Brain pericyte (primary cell): ENCODE data around the gene KCTD4.

Experiments used
- DNase-seq: peaks from one replicate; pipeline ENCODE4 v3.0.0-alpha.2; 2012; ENCODE audit warnings: low read depth, low spot score

Gene KCTD4

DNA sequence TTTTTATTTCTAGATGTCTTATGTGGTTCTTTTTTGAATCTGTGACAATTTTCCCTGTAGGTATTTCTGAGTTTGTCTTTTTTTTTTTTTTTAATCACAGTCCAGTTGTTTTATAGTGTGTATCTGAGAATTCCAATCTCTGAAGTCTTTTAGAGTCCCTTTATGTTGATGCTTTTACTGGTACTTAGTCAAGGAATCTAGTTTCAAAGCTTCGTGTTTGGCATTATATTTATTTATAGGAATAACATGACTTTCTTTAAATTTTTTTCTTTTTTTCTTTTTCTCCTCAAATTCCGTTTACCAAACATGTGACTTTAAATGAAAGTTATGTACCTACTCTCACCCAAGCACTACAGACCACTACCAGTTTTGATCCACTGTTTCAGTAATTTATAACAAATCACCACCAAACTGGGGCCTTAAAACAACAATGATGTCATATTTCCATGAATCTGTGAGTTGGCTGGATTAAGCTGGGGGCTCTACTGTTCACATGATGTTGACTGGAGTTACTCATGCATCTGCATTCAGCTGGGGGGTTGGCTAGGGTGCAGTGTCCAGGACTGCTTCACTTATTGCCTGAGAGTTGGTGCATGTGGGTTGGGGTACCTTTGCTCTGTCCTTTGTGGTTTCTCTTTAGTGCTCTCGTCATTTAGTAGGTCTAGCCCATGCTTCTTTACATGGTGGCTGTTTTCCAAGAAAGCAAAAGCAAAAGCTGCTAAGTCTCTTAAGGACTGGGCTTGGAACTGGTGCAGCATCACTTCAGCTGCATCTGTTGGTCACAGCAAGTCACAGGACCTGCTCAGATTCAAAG is 22.3 kb downstream of the KCTD4 start:
- no peak for DNase-seq

- DNase-seq: no peak
These were observed 26.4 kb downstream of the KCTD4 start for GRCh38 chr13:45174478-45174877.

- DNase-seq: no peak
These were observed 32.3 kb downstream of the KCTD4 start for GRCh38 chr13:45168555-45168930.

GRCh38 chr13:45167611-45168554 is 33.0 kb downstream of the KCTD4 start:
- no peak for DNase-seq

- no peak for DNase-seq
These were observed 34.0 kb downstream of the KCTD4 start for GRCh38 chr13:45166858-45167257.

DNA sequence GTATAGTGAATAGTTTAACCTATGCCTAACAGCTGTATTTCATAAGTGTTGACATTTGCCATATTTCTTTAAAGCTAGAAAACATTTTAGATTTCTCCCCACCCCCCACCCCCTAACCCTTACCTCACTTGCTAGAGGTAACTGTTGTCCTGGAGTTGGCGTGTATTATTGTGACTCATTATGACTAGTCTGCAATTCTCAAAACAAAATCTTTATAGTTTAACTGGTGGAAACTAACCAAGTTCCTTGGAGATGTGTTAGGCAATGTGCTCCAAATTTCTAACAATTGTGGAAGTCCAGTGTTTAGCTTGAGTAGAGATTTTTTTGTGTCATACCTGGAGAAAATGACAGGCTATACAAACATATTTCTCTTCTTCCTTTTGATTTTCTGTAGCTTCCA is 38.0 kb downstream of the KCTD4 start:
- no peak for DNase-seq

DNA sequence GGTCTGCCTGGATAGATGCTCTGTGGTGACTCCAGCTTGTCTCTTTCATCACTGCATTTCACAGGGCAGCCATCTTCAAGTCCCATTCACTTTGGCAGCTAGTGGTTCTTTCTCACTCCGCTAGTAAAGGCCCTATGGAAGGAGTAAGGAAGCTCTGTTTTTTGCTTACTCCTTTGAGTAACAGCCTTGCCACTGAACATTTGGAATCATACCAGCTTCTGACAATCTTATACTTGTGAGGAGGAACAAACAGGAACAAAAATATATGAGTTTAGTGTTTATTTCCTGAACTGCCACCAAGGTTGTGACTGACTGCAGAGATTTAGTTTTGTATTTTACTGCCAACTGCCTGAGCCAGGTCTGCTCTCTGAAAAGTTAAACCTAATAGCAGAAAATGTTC is 38.7 kb downstream of the KCTD4 start:
- DNase-seq: no peak

DNA sequence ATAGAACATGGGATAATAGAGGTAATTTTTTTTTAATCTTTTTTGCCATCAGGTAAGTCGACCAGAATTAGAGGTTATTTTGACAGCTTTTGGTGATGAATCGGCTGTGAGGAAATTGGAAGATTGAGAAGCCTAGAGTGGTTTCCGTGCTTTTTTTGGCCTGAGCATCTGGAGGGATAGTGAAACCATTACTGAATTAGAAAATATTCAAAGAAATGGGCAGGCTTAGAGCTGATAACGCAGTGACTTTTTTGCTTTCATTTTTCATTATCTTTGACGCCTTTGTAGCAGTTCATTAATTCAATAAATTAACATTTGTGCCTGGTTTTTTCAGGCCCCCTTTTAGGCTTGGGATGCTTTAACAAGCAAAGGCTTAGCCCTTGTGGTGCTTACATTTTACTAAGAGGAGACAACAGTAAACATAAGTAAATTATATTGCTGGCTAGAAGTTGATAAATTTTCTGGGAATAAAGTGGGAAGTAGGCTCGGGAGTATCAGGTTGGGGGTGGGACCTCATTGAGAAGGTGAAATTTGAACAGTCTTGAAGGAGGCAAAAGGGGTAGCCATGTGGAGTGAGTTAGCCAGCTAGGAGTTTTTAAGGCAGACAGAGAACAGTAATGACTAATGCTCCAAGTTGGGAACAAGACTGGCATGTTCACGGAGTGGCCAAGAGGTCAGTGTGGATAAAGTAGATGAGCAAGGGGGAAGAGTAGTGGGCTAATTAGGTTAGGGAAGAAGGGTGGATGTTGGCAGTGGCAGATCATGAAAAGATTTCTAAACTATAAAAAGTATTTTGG is 44.1 kb downstream of the KCTD4 start:
- no peak for DNase-seq

DNA sequence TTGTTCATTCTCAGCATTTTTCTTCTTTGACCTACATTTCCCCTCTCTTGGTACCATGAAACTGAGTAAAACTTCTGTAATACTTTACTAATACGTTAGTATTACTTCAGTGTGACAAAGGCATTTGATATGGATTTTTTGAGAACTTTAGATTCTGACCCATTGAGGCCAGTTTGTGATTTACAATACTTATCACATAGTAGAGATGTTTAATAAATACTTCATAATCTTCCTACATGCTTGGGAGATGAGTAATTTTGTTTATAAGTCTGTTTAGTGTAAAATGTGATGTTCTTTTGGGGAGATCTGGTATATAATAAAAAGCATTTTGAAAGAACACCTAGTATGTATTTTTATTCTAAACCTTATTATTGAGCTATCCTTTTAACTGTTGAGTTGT is 50.9 kb downstream of the KCTD4 start:
- DNase-seq: no peak

DNA sequence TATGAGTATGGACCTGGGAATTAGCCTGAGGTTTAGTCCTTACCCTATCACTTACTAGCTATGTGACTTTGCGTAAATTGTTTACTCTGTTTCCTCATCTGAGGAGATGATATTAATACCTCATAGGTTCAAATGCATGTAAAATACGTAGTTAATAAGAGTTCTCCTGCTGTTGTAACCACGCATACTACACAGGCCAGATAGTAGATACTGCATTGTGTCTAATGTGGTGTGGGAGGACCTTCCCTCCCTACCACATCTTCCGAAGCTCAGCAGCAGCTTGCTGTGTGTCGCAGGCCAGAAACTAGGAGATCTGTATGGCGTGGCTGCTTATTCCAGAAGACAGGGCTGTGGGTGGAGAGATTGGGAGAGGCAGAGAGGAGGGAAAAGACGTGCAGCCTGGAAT is 57.5 kb downstream of the KCTD4 start:
- DNase-seq: no peak
